HEK293 (cell line): ENCODE measurements around the gene ZNF507.

Source experiments
- IKZF3 ChIP-seq: fragments of 450-650 bp; IDR thresholded peaks from 2 replicates; pipeline ENCODE4 v1.5.0; 2018; ENCODE audit warnings: missing biosample characterization, mild to moderate bottlenecking, missing genetic modification characterization, moderate library complexity
- SALL2 ChIP-seq: fragments of 450-650 bp; formaldehyde crosslinking; IDR thresholded peaks from 2 replicates; pipeline ENCODE4 v1.5.0; 2017; ENCODE audit warnings: missing biosample characterization, mild to moderate bottlenecking, missing genetic modification characterization, borderline replicate concordance
- ZNF274 ChIP-seq, 2 experiments: fragments of 200-500 bp in 1 of 2; fragments of 450-650 bp in 1 of 2; sonication (Bioruptor generic) in 1 of 2; formaldehyde crosslinking in 1 of 2; IDR thresholded peaks; 2 replicates each; pipeline versions ENCODE4 v1.5.1 to v1.6.1; 2014 to 2016; ENCODE audit warnings: borderline replicate concordance in 1 of 2, inconsistent platforms in 1 of 2, low read length in 1 of 2, missing biosample characterization in 1 of 2, missing genetic modification characterization in 1 of 2
- TF ChIP-seq, protein P1 (sequence below): fragments of 450-650 bp; formaldehyde crosslinking; IDR thresholded peaks from 2 replicates; pipeline ENCODE4 v1.5.1; 2016; ENCODE audit warnings: missing biosample characterization, missing genetic modification characterization
- TF ChIP-seq, protein P2 (sequence below): fragments of 450-650 bp; formaldehyde crosslinking; IDR thresholded peaks from 2 replicates; pipeline ENCODE4 v1.5.1; 2016; ENCODE audit warnings: missing biosample characterization, missing genetic modification characterization

DNA sequence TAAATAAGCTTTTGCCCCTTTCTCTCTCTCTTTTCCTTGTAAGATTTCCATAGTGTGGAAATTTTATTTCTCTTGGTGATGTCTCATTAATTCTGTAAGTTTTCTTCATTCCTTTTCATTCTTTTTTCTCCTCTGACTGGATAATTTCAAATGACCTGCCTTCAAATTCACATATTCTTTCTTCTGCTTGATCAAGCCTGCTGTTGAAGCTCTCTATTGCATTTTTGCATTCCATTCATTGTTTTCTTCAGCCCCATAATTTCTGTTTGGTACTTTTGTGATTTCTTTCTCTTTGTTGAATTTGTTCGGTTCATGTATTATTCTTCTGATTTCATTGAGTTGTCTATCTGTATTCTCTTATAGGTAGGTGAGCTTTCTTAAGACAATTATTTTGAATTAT lies 42.2 kb upstream of the ZNF507 start:
- TF ChIP-seq ZNF274 (IDR thresholded peaks at IDR 0.05; ENCODE audit: low read length) (no peak), ZNF274 (tag by site-specific recombination; IDR thresholded peaks at IDR 0.05; ENCODE audit: borderline replicate concordance) (no peak), SALL2 (tag by site-specific recombination) (no peak), IKZF3 (tag by site-specific recombination) (no peak)
- TF ChIP-seq, protein P1, sequence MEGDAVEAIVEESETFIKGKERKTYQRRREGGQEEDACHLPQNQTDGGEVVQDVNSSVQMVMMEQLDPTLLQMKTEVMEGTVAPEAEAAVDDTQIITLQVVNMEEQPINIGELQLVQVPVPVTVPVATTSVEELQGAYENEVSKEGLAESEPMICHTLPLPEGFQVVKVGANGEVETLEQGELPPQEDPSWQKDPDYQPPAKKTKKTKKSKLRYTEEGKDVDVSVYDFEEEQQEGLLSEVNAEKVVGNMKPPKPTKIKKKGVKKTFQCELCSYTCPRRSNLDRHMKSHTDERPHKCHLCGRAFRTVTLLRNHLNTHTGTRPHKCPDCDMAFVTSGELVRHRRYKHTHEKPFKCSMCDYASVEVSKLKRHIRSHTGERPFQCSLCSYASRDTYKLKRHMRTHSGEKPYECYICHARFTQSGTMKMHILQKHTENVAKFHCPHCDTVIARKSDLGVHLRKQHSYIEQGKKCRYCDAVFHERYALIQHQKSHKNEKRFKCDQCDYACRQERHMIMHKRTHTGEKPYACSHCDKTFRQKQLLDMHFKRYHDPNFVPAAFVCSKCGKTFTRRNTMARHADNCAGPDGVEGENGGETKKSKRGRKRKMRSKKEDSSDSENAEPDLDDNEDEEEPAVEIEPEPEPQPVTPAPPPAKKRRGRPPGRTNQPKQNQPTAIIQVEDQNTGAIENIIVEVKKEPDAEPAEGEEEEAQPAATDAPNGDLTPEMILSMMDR (tag by site-specific recombination) = no peak
- TF ChIP-seq, protein P2, sequence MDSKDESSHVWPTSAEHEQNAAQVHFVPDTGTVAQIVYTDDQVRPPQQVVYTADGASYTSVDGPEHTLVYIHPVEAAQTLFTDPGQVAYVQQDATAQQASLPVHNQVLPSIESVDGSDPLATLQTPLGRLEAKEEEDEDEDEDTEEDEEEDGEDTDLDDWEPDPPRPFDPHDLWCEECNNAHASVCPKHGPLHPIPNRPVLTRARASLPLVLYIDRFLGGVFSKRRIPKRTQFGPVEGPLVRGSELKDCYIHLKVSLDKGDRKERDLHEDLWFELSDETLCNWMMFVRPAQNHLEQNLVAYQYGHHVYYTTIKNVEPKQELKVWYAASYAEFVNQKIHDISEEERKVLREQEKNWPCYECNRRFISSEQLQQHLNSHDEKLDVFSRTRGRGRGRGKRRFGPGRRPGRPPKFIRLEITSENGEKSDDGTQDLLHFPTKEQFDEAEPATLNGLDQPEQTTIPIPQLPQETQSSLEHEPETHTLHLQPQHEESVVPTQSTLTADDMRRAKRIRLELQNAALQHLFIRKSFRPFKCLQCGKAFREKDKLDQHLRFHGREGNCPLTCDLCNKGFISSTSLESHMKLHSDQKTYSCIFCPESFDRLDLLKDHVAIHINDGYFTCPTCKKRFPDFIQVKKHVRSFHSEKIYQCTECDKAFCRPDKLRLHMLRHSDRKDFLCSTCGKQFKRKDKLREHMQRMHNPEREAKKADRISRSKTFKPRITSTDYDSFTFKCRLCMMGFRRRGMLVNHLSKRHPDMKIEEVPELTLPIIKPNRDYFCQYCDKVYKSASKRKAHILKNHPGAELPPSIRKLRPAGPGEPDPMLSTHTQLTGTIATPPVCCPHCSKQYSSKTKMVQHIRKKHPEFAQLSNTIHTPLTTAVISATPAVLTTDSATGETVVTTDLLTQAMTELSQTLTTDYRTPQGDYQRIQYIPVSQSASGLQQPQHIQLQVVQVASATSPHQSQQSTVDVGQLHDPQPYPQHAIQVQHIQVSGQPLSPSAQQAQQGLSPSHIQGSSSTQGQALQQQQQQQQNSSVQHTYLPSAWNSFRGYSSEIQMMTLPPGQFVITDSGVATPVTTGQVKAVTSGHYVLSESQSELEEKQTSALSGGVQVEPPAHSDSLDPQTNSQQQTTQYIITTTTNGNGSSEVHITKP (tag by site-specific recombination) = no peak
